ENCODE measurements around the gene ZNRF3.
A peak's percentile ranks its signal among the peaks of the same experiment; 100 is the strongest.

The ZNRF3 gene

GRCh38 chr22:29102300-29102699, 218.9 kb downstream of the ZNRF3 start:
- peak; percentile 1 for DNase-seq

DNA sequence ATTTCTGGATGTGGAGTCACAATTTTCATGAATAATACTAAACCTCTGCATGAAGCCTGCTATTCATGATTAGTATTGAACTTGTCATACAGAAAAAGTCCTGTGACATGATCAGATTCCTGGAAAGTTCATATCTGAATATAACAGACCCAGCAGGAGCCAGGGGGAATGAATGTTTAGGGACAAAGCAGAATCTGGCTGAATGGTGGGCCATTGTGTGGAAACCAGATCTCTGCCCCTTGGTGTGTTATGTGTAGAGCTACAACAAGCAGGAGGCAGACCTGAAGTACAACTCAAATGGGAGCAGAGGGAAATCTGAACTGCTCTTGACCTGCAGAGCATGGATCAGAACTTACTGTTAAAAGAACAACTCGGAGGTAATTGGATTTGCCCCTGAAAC, 219.7 kb downstream of the ZNRF3 start:
- DNase-seq = no peak

DNA sequence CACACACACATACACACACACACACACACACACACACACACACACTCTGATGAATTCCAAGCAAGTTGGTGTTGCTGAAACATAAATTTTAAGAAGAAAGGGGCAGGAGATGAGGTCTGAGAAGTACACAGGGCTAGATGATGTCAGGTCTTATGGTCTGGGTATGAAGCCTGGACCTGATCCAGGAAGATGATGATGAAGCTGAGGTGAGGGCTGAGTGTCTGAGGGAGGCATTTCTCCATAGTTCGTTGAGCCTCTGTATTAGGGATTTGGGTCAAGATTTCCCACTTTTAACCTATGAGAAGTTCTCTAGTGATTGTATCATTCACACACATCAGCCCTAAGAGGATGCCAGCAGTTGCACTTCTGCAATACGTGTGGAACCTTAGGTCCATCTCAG, 222.1 kb downstream of the ZNRF3 start:
- DNase-seq = no peak

GRCh38 chr22:29106839-29107238, 223.5 kb downstream of the ZNRF3 start:
- DNase-seq = no peak

All from NCI-H1694 (cell line).